ENCODE results near the gene KCNIP4.

DNA sequence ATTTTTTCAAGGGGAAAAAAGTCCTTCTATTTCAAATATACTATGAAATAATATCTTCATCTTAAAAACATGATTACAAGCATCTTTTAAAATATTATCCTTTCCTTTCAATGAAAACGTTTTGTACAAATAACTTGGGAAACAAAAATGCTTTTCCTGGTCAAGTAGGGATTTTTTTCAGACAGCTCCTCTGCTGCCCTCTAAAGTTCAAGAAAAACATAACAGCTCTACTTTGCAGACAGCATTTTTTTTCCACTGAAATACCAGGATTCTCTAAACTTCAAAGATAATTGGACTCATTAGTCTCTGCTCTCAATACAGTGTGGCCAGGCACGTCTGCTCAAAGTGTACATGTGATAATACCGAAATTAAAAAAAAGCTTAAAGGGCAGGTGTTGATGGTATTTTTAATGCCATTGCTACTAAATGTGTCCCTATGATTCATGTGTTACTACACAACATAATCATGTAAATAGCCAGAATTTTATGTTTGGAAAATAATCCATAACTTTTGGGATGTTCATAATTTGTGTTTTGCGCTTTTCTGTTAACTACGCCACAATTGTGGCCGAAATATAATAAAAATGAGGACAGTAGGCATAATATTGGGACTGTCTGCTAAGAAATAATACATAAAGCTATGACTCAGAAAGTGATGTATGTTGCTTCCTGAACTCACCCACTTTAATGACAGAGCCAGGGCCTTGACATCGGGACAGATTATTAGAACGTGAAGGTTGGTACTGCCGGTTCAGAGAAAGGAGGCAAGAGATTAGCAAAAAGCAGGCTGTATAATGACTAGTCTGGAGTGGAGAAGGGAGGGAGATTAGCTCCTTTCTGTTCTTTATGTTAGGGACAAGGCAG lies 478.9 kb downstream of the KCNIP4 start:
- no peak for TF ChIP-seq SUZ12 (IDR thresholded peaks at IDR 0.05; ENCODE audit: extremely low read depth, insufficient read depth, insufficient read length)
- no peak for TF ChIP-seq YY1 (IDR thresholded peaks at IDR 0.05; ENCODE audit: insufficient read depth, insufficient read length)
